Keratinocyte (primary cell): ENCODE results near the gene HOXC5. TPM values are rescaled to one million over a fixed set of nuclear protein-coding genes. Genes with fewer than 3 reads are reported as not detected.

Experiments
- DNase-seq: peaks from one replicate; pipeline ENCODE4 v3.0.0-alpha.2; 2011; ENCODE audit warnings: low read depth, missing footprints, low spot score
- FAIRE-seq: peaks from 2 replicates; lab custom pipeline; 2011; peaks lifted over from hg19 to GRCh38; lab: Jason Lieb, UNC
- H2AFZ ChIP-seq: 2 replicates; pipeline ENCODE4 v1.6.0; 2012; ENCODE audit warnings: low read length, control low read depth, inconsistent platforms; ENCODE audit not compliant: control insufficient read depth
- H3K27ac ChIP-seq: 2 replicates; pipeline ENCODE4 v1.5.1; 2011; ENCODE audit warnings: low read length; ENCODE audit not compliant: control insufficient read depth, insufficient read depth
- H3K27me3 ChIP-seq: 3 replicates; pipeline ENCODE4 v1.6.0; 2011; ENCODE audit warnings: low read length; ENCODE audit not compliant: control insufficient read depth, insufficient read depth; ENCODE audit errors: extremely low read depth
- H3K36me3 ChIP-seq, 2 experiments: 2 replicates in 1 of 2; 3 replicates in 1 of 2; pipeline ENCODE4 v1.5.1; 2011; ENCODE audit warnings: low read length in 2 of 2, mild to moderate bottlenecking in 1 of 2; ENCODE audit not compliant: control insufficient read depth in 2 of 2, insufficient read depth in 2 of 2; ENCODE audit errors: extremely low read depth in 1 of 2
- H3K4me1 ChIP-seq: 3 replicates; pipeline ENCODE4 v1.5.1; 2011; ENCODE audit warnings: low read length; ENCODE audit not compliant: control insufficient read depth, insufficient read depth; ENCODE audit errors: extremely low read depth
- H3K4me2 ChIP-seq: 3 replicates; pipeline ENCODE4 v1.6.0; 2011; ENCODE audit warnings: low read depth, low read length; ENCODE audit not compliant: control insufficient read depth, insufficient read depth; ENCODE audit errors: extremely low read depth
- H3K4me3 ChIP-seq, 3 experiments: fragments of 200-600 bp in 1 of 3; sonication (generic) in 1 of 3; 2 replicates in 2 of 3; 3 replicates in 1 of 3; pipeline ENCODE4 v1.5.1; 2011 to 2016; ENCODE audit warnings: low read length in 3 of 3, mild to moderate bottlenecking in 3 of 3, control low read depth in 2 of 3, inconsistent platforms in 1 of 3, low read depth in 1 of 3, mixed read lengths in 1 of 3, mixed run types in 1 of 3, moderate library complexity in 1 of 3; ENCODE audit not compliant: control insufficient read depth in 2 of 3, insufficient read depth in 2 of 3; ENCODE audit errors: extremely low read depth in 1 of 3
- H3K79me2 ChIP-seq: 2 replicates; pipeline ENCODE4 v1.6.0; 2012; ENCODE audit warnings: low read length; ENCODE audit not compliant: control insufficient read depth, insufficient read depth
- H3K9ac ChIP-seq: 3 replicates; pipeline ENCODE4 v1.6.0; 2011; ENCODE audit warnings: low read length; ENCODE audit not compliant: control insufficient read depth, insufficient read depth; ENCODE audit errors: extremely low read depth
- H3K9me1 ChIP-seq: 3 replicates; pipeline ENCODE4 v1.6.0; 2011; ENCODE audit warnings: low read length; ENCODE audit not compliant: control insufficient read depth, insufficient read depth; ENCODE audit errors: extremely low read depth
- H3K9me3 ChIP-seq: 2 replicates; pipeline ENCODE4 v1.5.1; 2012; ENCODE audit warnings: low read depth, low read length; ENCODE audit not compliant: control insufficient read depth
- H4K20me1 ChIP-seq: 3 replicates; pipeline ENCODE4 v1.6.0; 2011; ENCODE audit warnings: low read length; ENCODE audit not compliant: control insufficient read depth, insufficient read depth; ENCODE audit errors: extremely low read depth
- CTCF ChIP-seq, 3 experiments: IDR thresholded peaks in 1 of 3; conservative IDR thresholded peaks in 1 of 3; optimal IDR thresholded peaks in 1 of 3; 2 replicates in 2 of 3; 3 replicates in 1 of 3; pipeline versions ENCODE3 to v1.5.1; 2011; ENCODE audit warnings: low read length in 3 of 3, mild to moderate bottlenecking in 3 of 3, moderate library complexity in 2 of 3, control low read depth in 1 of 3, inconsistent platforms in 1 of 3; ENCODE audit not compliant: insufficient read depth in 2 of 3; ENCODE audit errors: extremely low read depth in 1 of 3
- EZH2 ChIP-seq: IDR thresholded peaks from one replicate; pipeline ENCODE4 v1.6.1; 2012; ENCODE audit warnings: inconsistent platforms, mild to moderate bottlenecking, low read length, moderate library complexity
- dilution Hi-C: fragments of 300-500 bp; cut with MboI; formaldehyde crosslinking; loops from one replicate; pipeline ENCODE4 v1.7.0; 2020; ENCODE audit warnings: low sequenced_read_pairs; ENCODE audit not compliant: extremely low pct_ligation_motif_present
- polyA plus RNA-seq, 5 experiments: library from polyadenylated mRNA; depleted of rRNA in 3 of 5; stranded (reverse) in 3 of 5; stranded (forward) in 1 of 5; unstranded in 1 of 5; fragments of >200 nt; gene quantifications; 1 replicate in 1 of 5; 2 replicates in 3 of 5; 3 replicates in 1 of 5; pipeline versions ENCODE4 v1.2.1 to v1.2.3, GENCODE V29; 2011 to 2012; ENCODE audit warnings: missing spikeins in 2 of 5, low read depth in 1 of 5, low replicate concordance in 1 of 5

HOXC5 gene
- polyA plus RNA-seq, 1 donor (not counting 4 experiments of a cell fraction or from before 2014, with no cell fraction given): 0.18 TPM

- Histone ChIP-seq H3K27me3 (peaks cover 3% of the 10 kb centered on the region), H3K27ac (no peak overlapping the region), H3K9ac (no peak overlapping the region), H3K36me3 (no peaks in the 10 kb centered on the region), H3K4me1 (peaks cover 39% of the 10 kb centered on the region), H4K20me1 (no peaks in the 10 kb centered on the region), H3K79me2 (no peaks in the 10 kb centered on the region), H3K4me3 (no peak overlapping the region), H3K9me1 (no peaks in the 10 kb centered on the region), H3K9me3 (no peaks in the 10 kb centered on the region), H3K4me2 (peak overlapping the region; percentile 44), H2AFZ (no peak overlapping the region)
- FAIRE-seq (no peak), DNase-seq (no peak)
- dilution Hi-C loops: no loop called here
- TF ChIP-seq EZH2: no peak
- no peak for TF ChIP-seq CTCF (optimal IDR thresholded peaks at IDR 0.05 in 1 of 3, IDR thresholded peaks at IDR 0.05 in 1 of 3, conservative IDR thresholded peaks at IDR 0.05 in 1 of 3; ENCODE audit: extremely low read depth in 1 of 3, insufficient read depth in 2 of 3, low read length in 3 of 3)
Observed at GRCh38 chr12:54037360-54038283, 4.8 kb downstream of the HOXC5 start.

- Histone ChIP-seq H3K9me3 (no peaks in the 10 kb centered on the region), H3K4me3 (no peak overlapping the region), H3K27ac (no peak overlapping the region), H3K9ac (no peak overlapping the region), H2AFZ (no peak overlapping the region), H3K79me2 (no peaks in the 10 kb centered on the region), H3K4me2 (no peak overlapping the region), H3K9me1 (no peaks in the 10 kb centered on the region), H3K36me3 (no peaks in the 10 kb centered on the region), H3K4me1 (peaks cover 35% of the 10 kb centered on the region), H4K20me1 (no peaks in the 10 kb centered on the region), H3K27me3 (peaks cover 3% of the 10 kb centered on the region)
- FAIRE-seq (no peak), DNase-seq (no peak)
- dilution Hi-C loops: no loop called here
- no peak for TF ChIP-seq EZH2
- no peak for TF ChIP-seq CTCF (optimal IDR thresholded peaks at IDR 0.05 in 1 of 3, IDR thresholded peaks at IDR 0.05 in 1 of 3, conservative IDR thresholded peaks at IDR 0.05 in 1 of 3; ENCODE audit: extremely low read depth in 1 of 3, insufficient read depth in 2 of 3, low read length in 3 of 3)
Observed at GRCh38 chr12:54038284-54038870, 5.5 kb downstream of the HOXC5 start.
